RWPE2 (cell line): ENCODE measurements around the gene NALCN.

ENCODE experiments used
- ATAC-seq: fragments of 200-7000 bp; cut with Tn5 transposase; 3 replicates; pipeline ENCODE4 v1.9.1; 2021; ENCODE audit warnings: low read depth
- DNase-seq: peaks from one replicate; pipeline ENCODE4 v3.0.0-alpha.2; 2020; ENCODE audit warnings: low spot score
- H3K27ac ChIP-seq: fragments of 450-650 bp; 2 replicates; pipeline ENCODE4 v1.5.1; 2017; ENCODE audit warnings: mild to moderate bottlenecking; ENCODE audit not compliant: poor library complexity, severe bottlenecking
- H3K27me3 ChIP-seq: fragments of 250-450 bp; sonication (Bioruptor Pico); 2 replicates; pipeline ENCODE4 v1.5.1; 2021; ENCODE audit warnings: mild to moderate bottlenecking, moderate library complexity; ENCODE audit not compliant: insufficient read depth, poor library complexity, severe bottlenecking
- H3K36me3 ChIP-seq: fragments of 250-450 bp; sonication (Bioruptor Pico); 2 replicates; pipeline ENCODE4 v1.5.1; 2020; ENCODE audit warnings: low read depth, mild to moderate bottlenecking, moderate library complexity
- H3K4me1 ChIP-seq: fragments of 250-450 bp; sonication (Bioruptor Pico); 2 replicates; pipeline ENCODE4 v1.5.1; 2021; ENCODE audit warnings: mild to moderate bottlenecking, moderate library complexity; ENCODE audit not compliant: insufficient read depth, poor library complexity, severe bottlenecking
- H3K4me3 ChIP-seq: fragments of 250-450 bp; sonication (Bioruptor Pico); 2 replicates; pipeline ENCODE4 v1.5.1; 2021; ENCODE audit warnings: mild to moderate bottlenecking, moderate library complexity; ENCODE audit not compliant: severe bottlenecking
- H3K9me3 ChIP-seq: fragments of 250-450 bp; sonication (Bioruptor Pico); 2 replicates; pipeline ENCODE4 v1.5.1; 2021; ENCODE audit warnings: mild to moderate bottlenecking, moderate library complexity; ENCODE audit not compliant: severe bottlenecking
- TF ChIP-seq, protein P1 (sequence below): fragments of 450-650 bp; IDR thresholded peaks from one replicate; pipeline ENCODE4 v1.5.1; 2017; ENCODE audit warnings: mild to moderate bottlenecking, moderate library complexity; ENCODE audit not compliant: poor library complexity, severe bottlenecking

Gene NALCN

DNA sequence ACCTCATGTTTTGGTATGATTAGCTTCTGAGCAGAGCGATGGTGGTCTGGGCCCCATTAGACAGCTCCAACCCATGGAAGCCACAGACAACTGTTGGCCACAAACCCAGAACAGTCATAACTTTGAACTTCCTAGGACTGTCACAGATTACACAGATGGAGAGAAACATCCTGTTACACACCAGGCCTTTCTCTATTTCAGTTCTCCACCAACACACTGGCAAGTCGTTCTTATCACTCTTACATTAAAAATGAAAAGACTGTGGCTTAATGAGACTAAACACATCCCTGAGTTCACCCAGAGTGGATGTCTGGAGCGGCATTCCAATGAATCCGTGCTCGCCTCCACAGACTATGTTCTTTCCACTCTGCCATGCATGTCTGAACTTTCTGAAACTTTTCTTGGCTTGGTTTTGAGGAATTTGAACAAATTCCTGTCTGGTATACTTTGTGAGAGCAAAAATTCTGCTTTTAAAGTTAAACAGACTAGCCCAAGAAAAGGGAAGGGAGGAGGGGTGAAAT is 109.1 kb downstream of the NALCN start:
- DNase-seq, result no peak
- H3K36me3 ChIP-seq, result no peaks in the 10 kb centered on the region
- H3K4me3 ChIP-seq, result no peak overlapping the region
- no peak for ATAC-seq
- H3K27ac ChIP-seq, result peak overlapping the region; percentile 89
- H3K4me1 ChIP-seq, result peaks cover 23% of the 10 kb centered on the region
- H3K27me3 ChIP-seq, result no peaks in the 10 kb centered on the region
- TF ChIP-seq, protein P1, sequence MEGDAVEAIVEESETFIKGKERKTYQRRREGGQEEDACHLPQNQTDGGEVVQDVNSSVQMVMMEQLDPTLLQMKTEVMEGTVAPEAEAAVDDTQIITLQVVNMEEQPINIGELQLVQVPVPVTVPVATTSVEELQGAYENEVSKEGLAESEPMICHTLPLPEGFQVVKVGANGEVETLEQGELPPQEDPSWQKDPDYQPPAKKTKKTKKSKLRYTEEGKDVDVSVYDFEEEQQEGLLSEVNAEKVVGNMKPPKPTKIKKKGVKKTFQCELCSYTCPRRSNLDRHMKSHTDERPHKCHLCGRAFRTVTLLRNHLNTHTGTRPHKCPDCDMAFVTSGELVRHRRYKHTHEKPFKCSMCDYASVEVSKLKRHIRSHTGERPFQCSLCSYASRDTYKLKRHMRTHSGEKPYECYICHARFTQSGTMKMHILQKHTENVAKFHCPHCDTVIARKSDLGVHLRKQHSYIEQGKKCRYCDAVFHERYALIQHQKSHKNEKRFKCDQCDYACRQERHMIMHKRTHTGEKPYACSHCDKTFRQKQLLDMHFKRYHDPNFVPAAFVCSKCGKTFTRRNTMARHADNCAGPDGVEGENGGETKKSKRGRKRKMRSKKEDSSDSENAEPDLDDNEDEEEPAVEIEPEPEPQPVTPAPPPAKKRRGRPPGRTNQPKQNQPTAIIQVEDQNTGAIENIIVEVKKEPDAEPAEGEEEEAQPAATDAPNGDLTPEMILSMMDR, result no peak
- no peaks in the 10 kb centered on the region for H3K9me3 ChIP-seq

DNA sequence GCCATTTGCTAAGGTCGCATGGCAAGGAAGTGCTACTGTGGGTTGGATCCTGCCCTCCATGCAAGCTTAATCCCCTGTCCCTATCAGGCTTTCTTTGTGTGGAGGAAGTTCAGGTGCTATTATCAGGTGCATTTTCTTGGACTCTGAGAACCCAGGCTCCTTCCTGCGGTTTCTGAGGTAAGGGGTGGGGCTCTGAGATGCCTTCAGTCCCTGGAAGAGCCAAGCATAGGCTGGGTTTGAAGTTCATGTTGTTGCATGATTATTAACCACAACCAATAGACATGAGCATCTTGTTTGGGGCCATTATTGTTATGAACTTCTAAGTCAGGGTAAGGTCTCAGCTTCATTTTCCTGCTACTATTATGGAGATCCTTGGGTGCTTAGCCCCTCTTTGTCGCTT is 109.5 kb downstream of the NALCN start:
- Histone ChIP-seq H3K4me1 (peaks cover 23% of the 10 kb centered on the region), H3K27me3 (no peaks in the 10 kb centered on the region), H3K4me3 (no peak overlapping the region), H3K36me3 (no peaks in the 10 kb centered on the region), H3K27ac (no peak overlapping the region), H3K9me3 (no peaks in the 10 kb centered on the region)
- ATAC-seq, result no peak
- no peak for DNase-seq
- TF ChIP-seq, protein P1, result no peak

DNA sequence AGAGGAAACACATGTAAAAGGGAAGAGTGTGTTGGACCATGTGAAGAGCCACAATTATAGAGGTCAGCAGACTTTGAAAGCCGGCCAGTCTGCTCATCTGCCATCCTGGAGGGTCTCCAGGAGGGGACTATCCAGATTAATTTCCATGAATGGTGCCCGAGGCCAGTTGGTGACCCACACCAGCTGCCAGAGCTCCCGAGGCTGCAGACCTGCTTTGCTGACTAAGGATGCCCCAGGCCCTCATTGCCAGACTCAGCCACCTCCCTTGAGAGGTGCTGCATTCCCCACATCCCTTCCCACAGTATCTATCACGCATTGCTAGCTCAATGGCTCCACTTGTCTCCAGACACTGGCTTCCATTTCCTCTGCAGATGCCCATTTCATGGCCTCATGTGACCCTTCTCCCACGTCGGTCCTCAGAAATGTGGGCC is 110.3 kb downstream of the NALCN start:
- H3K27me3 ChIP-seq, result no peaks in the 10 kb centered on the region
- no peaks in the 10 kb centered on the region for H3K36me3 ChIP-seq
- H3K4me3 ChIP-seq, result no peak overlapping the region
- DNase-seq (no peak), ATAC-seq (no peak)
- no peak overlapping the region for H3K27ac ChIP-seq
- TF ChIP-seq, protein P1, result no peak
- no peaks in the 10 kb centered on the region for H3K9me3 ChIP-seq
- H3K4me1 ChIP-seq, result peaks cover 23% of the 10 kb centered on the region

DNA sequence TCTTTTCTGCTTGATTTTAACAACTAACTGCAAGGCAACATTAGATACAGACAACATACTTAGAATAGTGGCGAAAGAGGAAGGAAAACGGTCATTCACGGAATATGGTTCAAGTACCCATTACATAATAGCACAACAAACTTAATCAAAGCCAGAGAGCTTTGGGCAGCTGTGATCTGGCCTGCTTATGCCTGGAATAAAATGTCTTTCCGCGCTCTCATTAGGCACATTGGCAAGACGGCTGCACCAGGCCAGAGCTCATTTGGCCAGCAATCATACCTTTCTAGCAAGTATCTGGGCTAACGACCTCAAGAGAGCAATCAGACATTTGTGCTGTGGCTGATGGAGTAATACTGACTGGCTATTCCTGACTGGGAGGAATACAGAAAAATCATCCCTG is 112.8 kb downstream of the NALCN start:
- Histone ChIP-seq H3K27ac (no peak overlapping the region), H3K36me3 (no peaks in the 10 kb centered on the region), H3K4me3 (no peak overlapping the region), H3K4me1 (peaks cover 3% of the 10 kb centered on the region), H3K27me3 (no peaks in the 10 kb centered on the region), H3K9me3 (no peaks in the 10 kb centered on the region)
- ATAC-seq (no peak), DNase-seq (no peak)
- TF ChIP-seq, protein P1, result no peak

DNA sequence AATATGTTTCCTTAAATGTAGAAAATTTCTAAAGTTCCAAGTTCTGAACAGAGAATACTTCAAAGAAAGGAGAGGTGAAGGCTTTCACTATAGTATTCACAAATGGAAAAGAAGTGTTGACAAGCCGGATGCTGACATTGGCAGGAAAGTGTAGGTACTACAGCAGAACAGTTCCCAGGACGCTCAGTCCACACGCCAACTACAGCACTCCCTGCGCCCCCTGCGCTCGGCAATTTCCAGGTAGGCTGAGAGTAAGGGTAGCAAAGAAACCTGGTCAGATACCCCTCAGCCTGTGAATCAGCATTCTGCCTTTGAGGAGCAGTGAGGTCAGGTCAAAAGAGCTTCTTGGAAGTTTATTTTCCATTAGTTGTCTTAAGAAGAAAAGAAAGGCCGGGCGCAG is 115.3 kb downstream of the NALCN start:
- no peak for ATAC-seq
- Histone ChIP-seq H3K27me3 (no peaks in the 10 kb centered on the region), H3K4me3 (no peak overlapping the region), H3K36me3 (no peaks in the 10 kb centered on the region), H3K4me1 (no peaks in the 10 kb centered on the region), H3K9me3 (no peaks in the 10 kb centered on the region), H3K27ac (no peak overlapping the region)
- TF ChIP-seq, protein P1, result no peak
- DNase-seq, result no peak
